ENCODE data around the gene CD28. TPM values are rescaled to one million over a fixed set of nuclear protein-coding genes. Genes with fewer than 3 reads are reported as not detected.
"Not testable (repeated sequence)": the region's sequence is repeated elsewhere in the genome, so short reads cannot be mapped to it uniquely, and the experiment has no call there.

The CD28 gene
- total and polyA plus RNA-seq, 7 donors = 0.01 to 0.71 (median 0.17) TPM

DNA sequence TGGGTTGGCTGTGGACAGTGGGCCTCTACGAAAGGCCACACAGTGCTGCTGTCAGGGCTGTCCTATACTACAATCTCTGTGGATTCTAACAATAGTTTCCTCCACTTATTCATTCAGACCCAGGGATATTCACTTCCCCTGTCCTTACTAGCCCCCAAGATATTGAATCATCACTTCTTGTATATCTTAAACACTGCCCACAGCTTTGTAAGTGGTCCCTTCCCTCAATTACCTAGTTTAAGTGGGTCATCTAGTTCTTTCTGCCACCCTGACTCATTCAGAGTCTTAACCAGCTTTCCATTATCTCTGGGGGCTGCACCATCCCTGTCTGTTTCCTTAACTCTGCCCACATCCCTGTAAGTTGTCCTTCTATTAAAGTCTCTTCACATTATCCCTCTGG is 69.2 kb downstream of the CD28 start:
- 94 to 100% (median 100%) methylated on average over 1 of the region's 1 CpG for WGBS, 3 donors

DNA sequence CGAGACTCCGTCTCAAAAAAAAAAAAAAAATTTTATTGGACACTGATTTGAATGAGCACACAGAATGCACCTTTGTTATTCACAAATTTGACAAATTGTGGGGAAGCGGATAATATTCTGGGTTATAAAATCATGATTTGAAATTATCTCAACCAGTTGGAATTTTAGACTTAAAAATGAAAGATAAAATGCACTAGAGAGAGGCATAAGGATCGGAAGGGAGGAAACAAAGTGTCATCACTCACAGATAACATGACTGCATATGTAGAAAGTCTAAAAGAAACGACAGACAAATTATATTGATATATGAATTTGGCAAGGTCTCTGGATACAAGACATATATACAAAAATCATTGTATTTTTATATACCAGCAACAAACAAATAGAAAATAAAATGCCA is 70.6 kb downstream of the CD28 start:
- DNase-seq (no peak), ATAC-seq (no peak)
- Histone ChIP-seq H3K36me3 (ENCODE audit: insufficient read depth in 1 of 2, low read depth in 1 of 2) (no peaks in the 10 kb centered on the region), H3K4me3 (no peak overlapping the region), H3K27me3 (ENCODE audit: insufficient read depth in 3 of 3, low read length in 2 of 3) (no peaks in the 10 kb centered on the region), H3K27ac (no peak overlapping the region), H3K4me1 (no peaks in the 10 kb centered on the region), H3K9me3 (no peaks in the 10 kb centered on the region)
- intact Hi-C loops (cut with DNase I) = no loop called here
- TF ChIP-seq CTCF (IDR thresholded peaks at IDR 0.05) = no peak
- WGBS, 3 donors = 71 to 88% (median 83%) methylated on average over 5 of the region's 5 CpGs

More for the DNA sequence above, 69.2 kb downstream of the CD28 start:
- no peak for DNase-seq
- no peaks in the 10 kb centered on the region for H3K36me3 ChIP-seq (ENCODE audit: insufficient read depth in 1 of 2, low read depth in 1 of 2)
- no peak for ATAC-seq
- no peaks in the 10 kb centered on the region for H3K4me1 ChIP-seq
- TF ChIP-seq CTCF (IDR thresholded peaks at IDR 0.05) = no peak
- no peak overlapping the region for H3K27ac ChIP-seq
- H3K27me3 ChIP-seq (ENCODE audit: insufficient read depth in 3 of 3, low read length in 2 of 3) = no peaks in the 10 kb centered on the region
- intact Hi-C loops (cut with DNase I) = no loop called here
- no peak overlapping the region for H3K4me3 ChIP-seq
- no peaks in the 10 kb centered on the region for H3K9me3 ChIP-seq

DNA sequence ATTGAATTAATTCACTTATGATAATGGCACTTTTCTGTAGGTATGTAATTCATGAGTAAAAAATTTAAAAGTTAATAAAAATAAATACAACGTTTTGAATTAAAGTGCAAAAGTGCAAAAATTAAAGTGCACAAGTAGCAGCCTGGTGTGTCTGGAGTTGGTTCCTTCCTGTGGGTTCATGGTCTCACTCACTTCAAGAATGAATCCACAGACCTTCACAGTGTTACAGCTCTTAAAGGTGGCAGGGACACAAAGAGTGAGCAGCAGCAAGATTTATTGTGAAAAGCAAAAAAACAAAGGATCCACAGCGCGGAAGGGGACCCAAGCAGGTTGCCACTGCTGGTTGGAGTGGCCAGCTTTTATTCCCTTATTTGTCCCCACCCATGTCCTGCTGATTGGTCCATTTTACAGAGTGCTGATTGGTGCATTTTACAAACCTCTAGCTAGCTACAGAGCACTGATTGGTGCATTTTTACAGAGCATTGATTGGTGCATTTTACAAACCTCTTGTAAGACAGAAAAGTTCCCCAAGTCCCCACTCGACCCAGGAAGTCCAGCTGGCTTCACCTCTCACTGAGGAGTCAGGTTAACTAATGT is 73.1 kb downstream of the CD28 start:
- not testable (repeated sequence) for ATAC-seq; H3K4me1 ChIP-seq; DNase-seq; H3K4me3 ChIP-seq; H3K27ac ChIP-seq; H3K9me3 ChIP-seq; H3K36me3 ChIP-seq (ENCODE audit: insufficient read depth in 1 of 2, low read depth in 1 of 2); H3K27me3 ChIP-seq (ENCODE audit: insufficient read depth in 3 of 3, low read length in 2 of 3)
- intact Hi-C loops (cut with DNase I) = loop anchor here in 1 of 2 donors (5.0 kb wide), 1 partner anchor 87 kb away; no protein-coding TSS in a partner anchor
- WGBS, 3 donors = 83 to 89% (median 83%) methylated on average over 4 of the region's 4 CpGs

DNA sequence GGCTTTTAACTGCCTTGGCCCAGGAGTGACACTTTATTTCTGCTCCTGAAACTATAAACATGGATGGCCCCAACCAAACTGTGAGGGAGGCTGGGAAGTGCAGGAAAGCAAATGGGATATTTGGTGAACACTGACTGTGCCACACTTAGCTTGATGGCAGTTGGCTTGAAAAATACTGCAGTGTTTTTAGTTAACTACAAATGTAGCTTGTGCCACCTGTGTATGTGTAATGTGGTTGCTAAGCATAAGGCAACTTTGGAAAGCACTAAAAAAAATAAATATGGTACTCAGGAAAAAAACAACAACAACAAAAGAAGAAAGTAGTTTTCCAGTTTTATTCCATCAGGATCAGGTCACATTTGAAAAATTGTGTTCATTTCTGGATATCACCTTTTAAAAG is 73.8 kb downstream of the CD28 start:
- H3K4me3 ChIP-seq = no peak overlapping the region
- DNase-seq (no peak), ATAC-seq (no peak)
- H3K36me3 ChIP-seq (ENCODE audit: insufficient read depth in 1 of 2, low read depth in 1 of 2) = no peaks in the 10 kb centered on the region
- TF ChIP-seq CTCF (IDR thresholded peaks at IDR 0.05) = no peak
- intact Hi-C loops (cut with DNase I) = loop anchor here in 1 of 2 donors (5.0 kb wide), 1 partner anchor 88 kb away; no protein-coding TSS in a partner anchor
- H3K27me3 ChIP-seq (ENCODE audit: insufficient read depth in 3 of 3, low read length in 2 of 3) = no peaks in the 10 kb centered on the region
- no peak overlapping the region for H3K27ac ChIP-seq
- no peaks in the 10 kb centered on the region for H3K9me3 ChIP-seq
- H3K4me1 ChIP-seq = no peaks in the 10 kb centered on the region

DNA sequence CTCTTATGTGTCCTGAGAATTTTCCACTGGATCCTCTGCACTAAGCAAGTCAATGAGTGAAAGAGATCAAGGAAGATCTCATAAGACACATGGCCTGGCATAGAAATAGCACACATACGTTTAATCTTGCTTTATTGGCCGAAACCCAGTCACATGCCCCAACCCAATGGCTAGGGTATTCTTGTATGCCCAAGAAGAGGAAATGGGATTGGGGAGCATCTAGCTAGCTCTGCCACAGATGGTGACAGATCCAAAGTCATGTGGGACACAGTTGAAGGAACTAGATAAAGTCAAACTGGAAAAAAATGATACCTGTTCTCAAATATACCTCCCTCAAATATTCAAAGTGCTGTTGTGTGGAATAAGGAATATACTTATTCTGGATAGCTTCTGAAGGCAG is 74.7 kb downstream of the CD28 start:
- ATAC-seq = no peak
- Histone ChIP-seq H3K27ac (no peak overlapping the region), H3K4me3 (no peak overlapping the region), H3K9me3 (no peaks in the 10 kb centered on the region), H3K27me3 (ENCODE audit: insufficient read depth in 3 of 3, low read length in 2 of 3) (no peaks in the 10 kb centered on the region), H3K4me1 (no peaks in the 10 kb centered on the region), H3K36me3 (ENCODE audit: insufficient read depth in 1 of 2, low read depth in 1 of 2) (no peaks in the 10 kb centered on the region)
- intact Hi-C loops (cut with DNase I) = loop anchor here in 1 of 2 donors (5.0 kb wide), 1 partner anchor 89 kb away; no protein-coding TSS in a partner anchor
- no peak for TF ChIP-seq CTCF (IDR thresholded peaks at IDR 0.05)
- no peak for DNase-seq
- 89 to 93% (median 92%) methylated on average over 2 of the region's 2 CpGs for WGBS, 3 donors

Measured in psoas muscle (tissue), 8 donors.